Common myeloid progenitor, CD34-positive (primary cell): ENCODE results near the gene AHNAK2.

Experiments
- CTCF ChIA-PET: fragments of 350-600 bp; sonication (Branson Sonifier 250); formaldehyde crosslinking; loops from one replicate; lab custom pipeline; 2021; ENCODE audit warnings: antibody characterized with exemption; lab: Charles Lee
- POLR2A ChIA-PET: fragments of 350-600 bp; sonication (Branson Sonifier 250); formaldehyde crosslinking; loops from one replicate; lab custom pipeline; 2021; ENCODE audit warnings: antibody characterized with exemption; lab: Charles Lee
- DNase-seq, 3 donors: peaks; one replicate each; pipeline versions ENCODE4 v3.0.0 to v3.0.0-alpha.2; 2013
- H3K27ac ChIP-seq, 2 experiments: 1 replicate in 1 of 2; 2 replicates in 1 of 2; pipeline ENCODE4 v1.7.0; 2013; ENCODE audit warnings: inconsistent platforms in 2 of 2, low read length in 2 of 2, mild to moderate bottlenecking in 2 of 2, low read depth in 1 of 2, moderate library complexity in 1 of 2; ENCODE audit not compliant: severe bottlenecking in 2 of 2, insufficient read depth in 1 of 2, poor library complexity in 1 of 2
- H3K27me3 ChIP-seq, 5 experiments: replicated peaks in 2 of 5; 1 replicate in 3 of 5; 2 replicates in 2 of 5; pipeline versions ENCODE4 v1.6.1 to v1.7.0; 2013; ENCODE audit warnings: low read length in 4 of 5, mild to moderate bottlenecking in 2 of 5, moderate library complexity in 2 of 5, inconsistent platforms in 1 of 5; ENCODE audit not compliant: insufficient read depth in 5 of 5, control insufficient read depth in 4 of 5
- H3K36me3 ChIP-seq, 4 experiments: 1 replicate in 2 of 4; 2 replicates in 2 of 4; pipeline versions ENCODE4 v1.6.1 to v1.7.0; 2013; ENCODE audit warnings: low read length in 3 of 4, control low read depth in 1 of 4, mild to moderate bottlenecking in 1 of 4; ENCODE audit not compliant: control insufficient read depth in 4 of 4, insufficient read depth in 4 of 4
- H3K4me1 ChIP-seq, 4 experiments: 1 replicate in 3 of 4; 2 replicates in 1 of 4; pipeline versions ENCODE4 v1.6.1 to v1.7.1; 2013; ENCODE audit warnings: low read length in 3 of 4, mild to moderate bottlenecking in 3 of 4, control low read depth in 1 of 4, inconsistent platforms in 1 of 4, moderate library complexity in 1 of 4; ENCODE audit not compliant: control insufficient read depth in 4 of 4, insufficient read depth in 4 of 4; ENCODE audit errors: control extremely low read depth in 1 of 4
- H3K4me3 ChIP-seq, 7 experiments: 1 replicate in 4 of 7; 2 replicates in 3 of 7; pipeline versions ENCODE4 v1.5.1 to v1.7.0; 2013; ENCODE audit warnings: mild to moderate bottlenecking in 7 of 7, low read length in 6 of 7, moderate library complexity in 6 of 7, inconsistent platforms in 2 of 7, low read depth in 2 of 7, control low read depth in 1 of 7; ENCODE audit not compliant: insufficient read depth in 4 of 7, control insufficient read depth in 1 of 7; ENCODE audit errors: extremely low read depth in 1 of 7
- H3K9me3 ChIP-seq, 5 experiments: 1 replicate in 4 of 5; 2 replicates in 1 of 5; pipeline versions ENCODE4 v1.6.1 to v1.7.1; 2013; ENCODE audit warnings: low read length in 4 of 5, mild to moderate bottlenecking in 2 of 5, inconsistent platforms in 1 of 5, low read depth in 1 of 5, moderate library complexity in 1 of 5; ENCODE audit not compliant: control insufficient read depth in 4 of 5, insufficient read depth in 2 of 5; ENCODE audit errors: control extremely low read depth in 1 of 5
- WGBS: methylation state at CpG from one replicate; pipeline ENCODE4 v1.1.5; 2013; ENCODE audit not compliant: insufficient coverage; 5-methylcytosine and 5-hydroxymethylcytosine counted together

Gene AHNAK2

DNA sequence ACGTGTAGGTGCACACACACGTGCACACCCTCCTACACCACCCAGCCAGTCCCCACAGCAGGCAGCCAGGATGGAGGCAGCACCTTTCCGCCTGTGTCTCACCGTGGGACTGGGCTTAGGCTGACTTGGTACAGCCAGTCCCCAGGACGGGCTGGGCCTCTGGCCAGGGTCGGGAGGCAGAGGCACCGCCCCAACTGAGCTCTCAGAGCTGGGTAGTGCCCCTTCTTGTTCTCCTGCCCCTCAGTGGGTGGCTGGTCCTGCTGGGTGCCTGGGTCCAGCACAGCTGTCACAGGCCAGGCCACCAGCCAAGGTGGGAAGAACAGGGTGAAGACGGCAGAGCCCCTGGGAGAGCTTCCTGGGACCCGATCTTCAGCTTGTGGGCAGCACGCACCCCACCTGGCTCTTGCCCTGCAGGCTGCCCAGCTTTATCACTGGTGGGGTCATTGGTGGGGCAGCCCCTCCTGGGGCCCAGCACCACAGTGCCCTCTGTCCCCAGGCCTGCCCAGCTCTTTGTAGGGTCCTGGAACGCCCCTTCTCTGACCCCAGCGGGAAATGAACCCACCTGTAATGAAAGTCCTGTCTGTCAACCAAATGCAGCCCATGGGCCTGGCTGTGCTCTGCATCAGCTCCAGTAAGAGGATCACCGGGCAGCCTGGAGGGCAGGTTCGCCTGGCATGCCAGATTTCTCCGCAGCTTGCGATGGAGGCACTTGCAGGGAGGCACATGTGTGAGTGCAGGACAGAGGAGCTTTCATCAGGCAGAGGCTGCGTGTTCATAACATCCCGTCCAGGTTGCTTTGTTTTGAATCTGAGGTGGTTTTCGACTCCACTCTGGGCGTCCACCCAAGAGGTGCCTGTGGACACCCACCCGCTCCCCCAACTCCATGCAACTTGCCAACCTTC lies 28.0 kb upstream of the AHNAK2 start:
- Histone ChIP-seq H3K9me3 (no peaks in the 10 kb centered on the region), H3K27ac (no peak overlapping the region), H3K36me3 (peaks cover 11 to 50% (median 32%) of the 10 kb centered on the region in 4 experiments), H3K27me3 (no peaks in the 10 kb centered on the region), H3K4me1 (no peaks in the 10 kb centered on the region), H3K4me3 (no peak overlapping the region)
- CTCF ChIA-PET = interaction anchor here (1.0 to 2.6 kb wide), 7 partner anchors 8 to 70 kb away, joined by 3 to 9 read pairs (median 5); partner anchors contain the start of gene CDCA4
- POLR2A ChIA-PET = interaction anchor here (0.7 to 0.9 kb wide), 2 partner anchors 12 to 38 kb away, joined by 3 read pairs; no protein-coding TSS in a partner anchor
- no peak for DNase-seq
- WGBS = 99% methylated on average over 18 of the region's 21 CpGs

DNA sequence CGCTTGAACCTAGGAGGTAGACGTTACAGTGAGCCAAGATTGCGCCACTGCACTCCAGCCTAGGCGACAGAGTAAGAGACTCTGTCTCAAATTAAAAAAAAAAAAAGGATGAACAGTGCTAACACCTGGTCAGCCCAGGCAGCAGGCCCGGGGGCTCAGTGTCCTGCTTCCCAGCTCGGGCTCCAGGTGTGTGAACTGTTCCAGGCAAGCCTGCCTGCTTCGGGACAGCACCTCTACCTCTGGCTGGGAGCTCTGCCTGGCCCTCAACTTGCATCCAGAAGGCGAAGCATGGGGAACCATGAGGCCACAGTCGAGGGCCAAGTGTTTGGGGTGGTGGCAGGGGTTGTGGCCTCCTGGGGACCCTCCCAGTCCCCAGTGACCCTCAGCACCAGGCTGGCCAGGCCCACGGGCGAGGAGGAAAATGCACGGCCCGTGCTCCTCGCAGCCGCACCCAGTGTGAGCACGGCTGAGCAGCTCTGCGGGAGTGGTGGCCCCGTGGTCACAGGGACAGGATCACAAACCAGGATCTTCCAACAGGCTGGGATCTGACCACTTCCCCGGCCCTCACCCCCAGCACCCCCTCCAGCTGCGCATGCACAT lies 27.3 kb upstream of the AHNAK2 start:
- Histone ChIP-seq H3K27me3 (no peaks in the 10 kb centered on the region), H3K9me3 (no peaks in the 10 kb centered on the region), H3K36me3 (peaks cover 9 to 43% (median 27%) of the 10 kb centered on the region in 4 experiments), H3K27ac (no peak overlapping the region), H3K4me1 (no peaks in the 10 kb centered on the region), H3K4me3 (no peak overlapping the region)
- ChIA-PET POLR2A (interaction anchor here (0.6 to 0.9 kb wide), 2 partner anchors 13 to 57 kb away, joined by 3 read pairs; no protein-coding TSS in a partner anchor), CTCF (interaction anchor here (1.0 to 2.6 kb wide), 7 partner anchors 9 to 71 kb away, joined by 3 to 9 read pairs (median 5); partner anchors contain the start of gene CDCA4)
- WGBS = 94% methylated on average over 18 of the region's 20 CpGs
- no peak for DNase-seq

DNA sequence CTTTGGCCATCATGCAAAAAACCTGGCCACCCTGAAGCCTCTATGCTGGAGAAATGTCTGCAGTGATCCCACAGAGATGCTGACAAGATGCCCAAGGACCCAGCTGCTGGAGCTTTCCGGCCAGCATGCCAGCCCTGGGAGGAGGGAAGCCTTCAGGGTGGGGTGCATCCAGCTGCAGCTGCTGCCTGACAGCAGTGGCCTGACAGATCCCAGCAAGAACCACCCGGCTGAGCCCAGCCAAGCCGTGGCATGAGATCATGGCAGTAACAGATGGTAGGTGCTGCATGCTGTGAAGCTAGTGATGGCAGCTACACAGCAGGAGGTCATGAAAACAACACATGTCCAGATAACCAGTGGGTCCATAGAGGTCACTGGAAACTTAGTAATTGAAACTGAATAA lies 21.2 kb upstream of the AHNAK2 start:
- no peak overlapping the region for H3K4me3 ChIP-seq
- peaks cover 0 to 8% (median 0%) of the 10 kb centered on the region in 4 experiments for H3K36me3 ChIP-seq
- no peak overlapping the region for H3K27ac ChIP-seq
- 97% methylated on average over 3 of the region's 3 CpGs for WGBS
- no peaks in the 10 kb centered on the region for H3K9me3 ChIP-seq
- no peak for DNase-seq
- CTCF ChIA-PET = interaction anchor here (0.8 to 2.3 kb wide), 8 partner anchors 9 to 34 kb away, joined by 3 to 8 read pairs (median 5); no protein-coding TSS in a partner anchor
- H3K4me1 ChIP-seq = no peaks in the 10 kb centered on the region
- no peaks in the 10 kb centered on the region for H3K27me3 ChIP-seq
- POLR2A ChIA-PET = interaction anchor here (0.8 kb wide), 1 partner anchor 52 kb away, joined by 3 read pairs; no protein-coding TSS in a partner anchor

- POLR2A ChIA-PET = interaction anchor here (0.9 kb wide), 1 partner anchor 18 kb away, joined by 3 read pairs; no protein-coding TSS in a partner anchor
- Histone ChIP-seq H3K9me3 (no peaks in the 10 kb centered on the region), H3K36me3 (peaks cover 0 to 8% (median 0%) of the 10 kb centered on the region in 4 experiments), H3K27ac (no peak overlapping the region), H3K4me3 (no peak overlapping the region), H3K4me1 (peaks cover 0 to 2% (median under 1%) of the 10 kb centered on the region in 4 experiments), H3K27me3 (no peaks in the 10 kb centered on the region)
- no peak for DNase-seq
- 98% methylated on average over 5 of the region's 5 CpGs for WGBS
- CTCF ChIA-PET = interaction anchor here (1.0 to 2.3 kb wide), 6 partner anchors 9 to 25 kb away, joined by 4 to 8 read pairs (median 6); no protein-coding TSS in a partner anchor
These were observed 20.6 kb upstream of the AHNAK2 start for GRCh38 chr14:104998801-104999200.

DNA sequence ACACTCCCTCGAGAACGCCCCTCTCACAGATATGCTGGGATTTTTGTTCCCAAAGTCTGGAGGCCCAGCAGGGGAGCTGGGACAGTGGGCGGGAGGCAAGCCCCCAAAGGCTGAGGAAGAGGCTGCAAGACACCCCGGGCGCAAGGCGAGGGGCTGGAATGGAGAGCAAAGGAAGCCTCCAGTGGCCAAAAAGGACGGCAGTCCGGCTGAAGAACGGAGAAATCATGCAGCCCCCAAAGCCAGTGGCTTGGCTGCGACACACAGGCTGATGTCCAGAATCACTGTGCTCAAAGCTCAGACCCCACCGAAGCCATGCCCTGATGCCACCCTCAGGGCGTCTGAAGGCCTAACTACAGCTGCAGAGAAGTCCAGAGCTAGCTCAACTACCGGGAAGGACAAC lies 18.3 kb upstream of the AHNAK2 start:
- Histone ChIP-seq H3K27ac (no peak overlapping the region), H3K4me1 (peaks cover 0 to 3% (median 1%) of the 10 kb centered on the region in 4 experiments), H3K4me3 (no peak overlapping the region), H3K36me3 (peaks cover 0 to 8% (median 0%) of the 10 kb centered on the region in 4 experiments), H3K27me3 (no peaks in the 10 kb centered on the region), H3K9me3 (no peaks in the 10 kb centered on the region)
- ChIA-PET POLR2A (no interaction called here), CTCF (interaction anchor here (3.8 kb wide), 1 partner anchor 48 kb away, joined by 19 read pairs; no protein-coding TSS in a partner anchor)
- DNase-seq = no peak
- WGBS = 98% methylated on average over 13 of the region's 13 CpGs

DNA sequence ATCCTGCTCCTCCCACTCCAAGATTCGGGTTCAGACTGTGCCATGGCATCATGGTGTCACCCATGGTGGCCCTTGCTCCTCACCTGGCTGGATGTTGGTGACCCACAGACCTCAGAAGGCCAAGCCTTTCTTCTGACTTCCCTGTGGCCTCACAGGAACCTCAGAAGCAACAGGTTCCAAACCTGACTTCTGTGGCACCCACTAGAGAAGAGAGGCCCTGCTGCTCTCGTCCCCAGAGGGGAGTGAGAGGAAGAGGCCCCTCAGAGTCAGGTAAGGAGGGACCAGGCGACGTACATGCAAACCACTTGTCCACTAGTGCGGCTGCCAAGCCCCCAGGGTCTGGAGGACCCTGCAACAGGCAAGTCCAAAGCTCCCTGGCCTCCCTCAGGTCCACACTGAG lies 17.9 kb upstream of the AHNAK2 start:
- Histone ChIP-seq H3K4me3 (no peak overlapping the region), H3K9me3 (no peaks in the 10 kb centered on the region), H3K4me1 (peaks cover 0 to 3% (median 1%) of the 10 kb centered on the region in 4 experiments), H3K36me3 (peaks cover 0 to 8% (median 0%) of the 10 kb centered on the region in 4 experiments), H3K27ac (no peak overlapping the region), H3K27me3 (no peaks in the 10 kb centered on the region)
- CTCF ChIA-PET = interaction anchor here (1.2 to 3.8 kb wide), 2 partner anchors 18 to 49 kb away, joined by 4 to 19 read pairs; no protein-coding TSS in a partner anchor
- DNase-seq = no peak
- WGBS = 100% methylated on average over 5 of the region's 5 CpGs
- POLR2A ChIA-PET = no interaction called here
